ENCODE data around the gene ARGLU1.

The ARGLU1 gene

DNA sequence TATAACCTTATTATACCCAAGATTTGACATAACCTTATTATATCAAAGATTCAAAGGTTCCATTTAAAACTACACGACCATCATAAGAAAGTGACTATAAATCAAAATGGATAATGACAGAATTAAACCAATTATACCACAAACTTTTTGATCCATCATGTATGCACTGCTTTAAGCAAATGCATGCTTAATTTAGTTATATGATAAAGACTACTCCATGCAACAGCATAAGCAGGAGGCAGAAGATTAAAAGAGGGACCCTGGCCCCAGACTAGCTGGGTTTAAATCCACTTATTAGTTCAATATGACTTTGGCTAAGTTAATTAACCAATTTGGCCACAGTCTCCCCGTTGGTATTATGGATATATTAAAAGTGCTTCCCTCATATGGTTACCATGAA, 43.8 kb downstream of the ARGLU1 start:
- no peaks in the 10 kb centered on the region for H3K79me1 ChIP-seq (ENCODE audit: low read length)
- no peak overlapping the region for H2BK120ac ChIP-seq (ENCODE audit: low read depth, low read length)
- H3K18ac ChIP-seq (ENCODE audit: low read length): no peak overlapping the region
- no peak overlapping the region for H4K8ac ChIP-seq (ENCODE audit: low read depth, low read length)
- peaks cover 8% of the 10 kb centered on the region for H3K4me1 ChIP-seq (ENCODE audit: control insufficient read depth, low read depth, low read length)
- no peak overlapping the region for H4K5ac ChIP-seq (ENCODE audit: low read length)
- H3K56ac ChIP-seq (ENCODE audit: low read length): no peak overlapping the region
- 100% methylated on average over 1 of the region's 2 CpGs for whole genome bisulfite sequencing (ENCODE audit: extremely low coverage, insufficient coverage, low lambda C conversion rate)
- no peak overlapping the region for H3K27ac ChIP-seq (ENCODE audit: low read depth, low read length)
- H3K4me3 ChIP-seq (ENCODE audit: low read length): no peak overlapping the region
- H3K9ac ChIP-seq (ENCODE audit: low read length): no peak overlapping the region
- H3K4me2 ChIP-seq (ENCODE audit: low read length): no peak overlapping the region
- H3K36me3 ChIP-seq (ENCODE audit: control insufficient read depth, insufficient read depth, low read length): no peaks in the 10 kb centered on the region
- H3K4ac ChIP-seq (ENCODE audit: low read depth, low read length): no peak overlapping the region
- no peak overlapping the region for H2BK5ac ChIP-seq (ENCODE audit: low read length)
- no peak overlapping the region for H2BK15ac ChIP-seq (replicated peaks; ENCODE audit: low read depth)
- DNase-seq: no peak
- H3K79me2 ChIP-seq (ENCODE audit: control insufficient read depth, insufficient read depth, low read length): peaks cover 58% of the 10 kb centered on the region
- no peak overlapping the region for H2AK5ac ChIP-seq (ENCODE audit: low read length)
- no peaks in the 10 kb centered on the region for H3K27me3 ChIP-seq (ENCODE audit: insufficient read depth, low read length, poor library complexity)
- no peak overlapping the region for H3K23ac ChIP-seq (ENCODE audit: low read length)

DNA sequence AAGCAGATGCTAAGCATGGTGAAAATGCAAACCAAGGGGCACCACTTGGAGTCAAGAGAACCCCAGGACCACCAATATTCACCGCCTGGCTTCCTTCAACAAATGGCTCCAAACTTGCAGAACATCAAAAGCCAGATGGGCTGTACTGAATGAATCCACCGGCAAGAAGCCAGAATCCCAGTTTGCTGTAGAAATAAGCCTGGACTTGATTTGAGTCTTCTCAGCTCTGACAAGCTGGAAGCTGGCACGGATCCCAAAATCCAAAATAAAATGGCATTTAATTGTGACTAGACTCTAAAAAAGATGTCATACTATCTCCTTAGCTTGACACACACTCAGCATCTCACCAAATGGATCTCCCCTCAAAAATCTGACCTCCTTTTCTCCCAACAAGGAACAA, 44.4 kb downstream of the ARGLU1 start:
- Histone ChIP-seq H3K79me2 (ENCODE audit: control insufficient read depth, insufficient read depth, low read length) (peaks cover 59% of the 10 kb centered on the region), H3K79me1 (ENCODE audit: low read length) (no peaks in the 10 kb centered on the region), H3K23ac (ENCODE audit: low read length) (no peak overlapping the region), H3K9ac (ENCODE audit: low read length) (no peak overlapping the region), H2BK120ac (ENCODE audit: low read depth, low read length) (no peak overlapping the region), H3K18ac (ENCODE audit: low read length) (no peak overlapping the region), H3K4me2 (ENCODE audit: low read length) (no peak overlapping the region), H2BK15ac (replicated peaks; ENCODE audit: low read depth) (no peak overlapping the region), H3K4ac (ENCODE audit: low read depth, low read length) (no peak overlapping the region), H3K27me3 (ENCODE audit: insufficient read depth, low read length, poor library complexity) (no peaks in the 10 kb centered on the region), H3K27ac (ENCODE audit: low read depth, low read length) (no peak overlapping the region), H3K36me3 (ENCODE audit: control insufficient read depth, insufficient read depth, low read length) (no peaks in the 10 kb centered on the region), H2AK5ac (ENCODE audit: low read length) (no peak overlapping the region), H4K8ac (ENCODE audit: low read depth, low read length) (no peak overlapping the region), H4K5ac (ENCODE audit: low read length) (no peak overlapping the region), H3K56ac (ENCODE audit: low read length) (no peak overlapping the region), H2BK5ac (ENCODE audit: low read length) (no peak overlapping the region), H3K4me3 (ENCODE audit: low read length) (no peak overlapping the region), H3K4me1 (ENCODE audit: control insufficient read depth, low read depth, low read length) (peaks cover 6% of the 10 kb centered on the region)
- WGBS (ENCODE audit: extremely low coverage, insufficient coverage, low lambda C conversion rate): no CpG with 5 or more reads among the region's 3 CpGs
- no peak for DNase-seq

DNA sequence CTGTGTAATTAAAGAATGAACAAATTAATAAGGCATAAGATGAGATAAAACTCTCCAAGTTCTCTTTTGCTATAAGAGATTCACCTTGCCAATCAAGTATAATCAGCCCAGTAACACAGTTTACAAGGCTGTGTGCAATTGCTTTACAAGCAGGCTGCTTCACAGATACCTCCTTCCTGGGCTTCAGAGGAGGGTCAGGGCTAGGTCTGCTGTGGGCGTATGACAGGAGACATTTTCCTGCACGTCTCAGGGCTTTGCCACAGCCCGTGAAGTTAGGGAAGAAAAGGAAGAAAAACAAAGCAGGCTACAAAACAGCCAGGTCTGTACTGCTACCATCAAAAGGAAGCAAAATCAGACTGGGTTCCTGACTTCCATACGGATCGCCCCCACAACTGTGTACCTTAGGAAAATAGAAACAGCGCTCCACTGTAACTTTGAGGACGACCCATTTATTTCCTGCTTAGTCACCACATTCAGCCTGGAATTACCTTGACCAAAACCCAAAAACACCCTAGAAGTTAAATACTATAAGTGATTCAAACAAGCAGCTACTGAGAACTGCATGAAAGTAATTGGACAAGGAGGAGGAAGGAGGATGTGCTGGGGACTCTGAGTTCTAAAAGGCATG, 44.9 kb downstream of the ARGLU1 start:
- Histone ChIP-seq H3K27me3 (ENCODE audit: insufficient read depth, low read length, poor library complexity) (no peaks in the 10 kb centered on the region), H3K4me3 (ENCODE audit: low read length) (no peak overlapping the region), H3K79me2 (ENCODE audit: control insufficient read depth, insufficient read depth, low read length) (peaks cover 56% of the 10 kb centered on the region), H3K4me1 (ENCODE audit: control insufficient read depth, low read depth, low read length) (peaks cover 5% of the 10 kb centered on the region), H3K56ac (ENCODE audit: low read length) (no peak overlapping the region), H2AK5ac (ENCODE audit: low read length) (no peak overlapping the region), H3K36me3 (ENCODE audit: control insufficient read depth, insufficient read depth, low read length) (no peaks in the 10 kb centered on the region), H2BK5ac (ENCODE audit: low read length) (no peak overlapping the region), H3K27ac (ENCODE audit: low read depth, low read length) (no peak overlapping the region), H3K4ac (ENCODE audit: low read depth, low read length) (no peak overlapping the region), H4K5ac (ENCODE audit: low read length) (no peak overlapping the region), H2BK120ac (ENCODE audit: low read depth, low read length) (no peak overlapping the region), H2BK15ac (replicated peaks; ENCODE audit: low read depth) (no peak overlapping the region), H4K8ac (ENCODE audit: low read depth, low read length) (no peak overlapping the region), H3K9ac (ENCODE audit: low read length) (no peak overlapping the region), H3K23ac (ENCODE audit: low read length) (no peak overlapping the region), H3K18ac (ENCODE audit: low read length) (no peak overlapping the region), H3K4me2 (ENCODE audit: low read length) (no peak overlapping the region), H3K79me1 (ENCODE audit: low read length) (no peaks in the 10 kb centered on the region)
- DNase-seq: no peak
- WGBS (ENCODE audit: extremely low coverage, insufficient coverage, low lambda C conversion rate): no CpG with 5 or more reads among the region's 7 CpGs

DNA sequence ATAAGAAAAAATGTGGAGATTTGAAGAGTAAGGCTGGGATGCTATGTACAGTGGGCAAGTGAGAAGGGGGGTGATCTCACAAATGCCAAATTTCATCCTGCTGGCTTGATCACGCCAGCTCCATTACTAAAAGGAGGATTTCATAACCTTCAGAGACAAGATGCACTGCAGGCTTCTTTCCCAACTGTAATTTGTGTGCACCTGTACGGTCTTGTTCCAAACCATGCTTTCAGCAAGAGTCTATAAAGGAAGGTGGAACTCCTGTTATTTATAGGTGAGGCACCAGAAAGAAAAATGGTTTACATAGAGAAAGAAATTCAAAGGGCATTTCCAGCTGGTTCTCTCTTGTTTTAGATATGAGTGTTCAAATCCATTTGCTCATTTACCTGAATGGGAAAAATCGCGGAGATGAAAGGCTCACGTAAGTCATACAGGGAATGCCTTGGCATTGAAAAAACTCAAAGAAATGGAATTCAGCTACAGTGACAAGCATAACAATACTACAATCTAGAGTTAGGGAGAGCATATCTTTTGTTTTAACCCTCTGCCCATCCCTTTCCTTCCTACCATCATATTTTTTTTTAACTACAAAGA, 45.7 kb downstream of the ARGLU1 start:
- no CpG with 5 or more reads among the region's 5 CpGs for WGBS (ENCODE audit: extremely low coverage, insufficient coverage, low lambda C conversion rate)
- H3K9ac ChIP-seq (ENCODE audit: low read length): no peak overlapping the region
- H2BK120ac ChIP-seq (ENCODE audit: low read depth, low read length): no peak overlapping the region
- H3K27ac ChIP-seq (ENCODE audit: low read depth, low read length): no peak overlapping the region
- peaks cover 53% of the 10 kb centered on the region for H3K79me2 ChIP-seq (ENCODE audit: control insufficient read depth, insufficient read depth, low read length)
- no peak for DNase-seq
- peaks cover 2% of the 10 kb centered on the region for H3K79me1 ChIP-seq (ENCODE audit: low read length)
- H3K56ac ChIP-seq (ENCODE audit: low read length): no peak overlapping the region
- H3K18ac ChIP-seq (ENCODE audit: low read length): no peak overlapping the region
- H4K8ac ChIP-seq (ENCODE audit: low read depth, low read length): no peak overlapping the region
- no peak overlapping the region for H2BK5ac ChIP-seq (ENCODE audit: low read length)
- no peaks in the 10 kb centered on the region for H3K36me3 ChIP-seq (ENCODE audit: control insufficient read depth, insufficient read depth, low read length)
- H4K5ac ChIP-seq (ENCODE audit: low read length): no peak overlapping the region
- H2AK5ac ChIP-seq (ENCODE audit: low read length): no peak overlapping the region
- H2BK15ac ChIP-seq (replicated peaks; ENCODE audit: low read depth): no peak overlapping the region
- H3K4me3 ChIP-seq (ENCODE audit: low read length): no peak overlapping the region
- H3K4me1 ChIP-seq (ENCODE audit: control insufficient read depth, low read depth, low read length): peaks cover 5% of the 10 kb centered on the region
- H3K27me3 ChIP-seq (ENCODE audit: insufficient read depth, low read length, poor library complexity): no peaks in the 10 kb centered on the region
- H3K4me2 ChIP-seq (ENCODE audit: low read length): no peak overlapping the region
- no peak overlapping the region for H3K4ac ChIP-seq (ENCODE audit: low read depth, low read length)
- no peak overlapping the region for H3K23ac ChIP-seq (ENCODE audit: low read length)

DNA sequence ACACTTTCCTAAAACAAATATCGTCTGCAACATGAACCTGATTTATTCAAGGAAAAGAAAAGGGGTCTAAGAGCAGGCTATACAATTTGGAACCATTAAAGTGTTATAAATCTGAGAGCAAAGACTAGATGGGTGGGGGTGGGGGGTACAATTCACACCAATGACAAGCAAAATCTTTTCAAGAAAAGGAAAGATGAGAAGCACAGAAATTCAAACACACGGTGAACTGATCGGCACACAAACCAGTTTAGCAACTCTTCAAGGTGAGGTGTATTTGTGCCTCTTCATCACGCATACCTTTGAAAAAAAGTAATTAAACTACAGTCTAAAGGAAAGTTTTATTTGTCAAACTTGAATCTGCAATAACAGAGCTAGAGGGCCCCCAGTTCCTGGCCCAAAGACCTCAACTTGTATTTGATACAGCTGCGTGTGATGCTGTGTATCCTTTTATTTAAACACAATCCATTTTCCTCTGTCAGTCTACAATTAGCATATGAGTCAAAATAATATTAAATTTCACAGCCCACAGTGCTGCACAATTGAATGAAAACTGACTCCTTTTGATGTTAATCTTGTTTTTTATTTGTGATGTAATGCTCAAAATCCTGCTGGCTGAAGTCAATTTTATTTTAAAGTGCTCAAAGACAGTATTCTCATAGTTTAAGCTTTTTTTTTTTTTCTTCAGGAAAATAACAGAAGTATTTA, 46.7 kb downstream of the ARGLU1 start:
- Histone ChIP-seq H3K27ac (ENCODE audit: low read depth, low read length) (no peak overlapping the region), H3K18ac (ENCODE audit: low read length) (no peak overlapping the region), H3K56ac (ENCODE audit: low read length) (no peak overlapping the region), H3K79me1 (ENCODE audit: low read length) (peaks cover 3% of the 10 kb centered on the region), H2BK120ac (ENCODE audit: low read depth, low read length) (no peak overlapping the region), H3K4ac (ENCODE audit: low read depth, low read length) (no peak overlapping the region), H3K79me2 (ENCODE audit: control insufficient read depth, insufficient read depth, low read length) (peaks cover 53% of the 10 kb centered on the region), H3K23ac (ENCODE audit: low read length) (no peak overlapping the region), H4K5ac (ENCODE audit: low read length) (no peak overlapping the region), H2AK5ac (ENCODE audit: low read length) (no peak overlapping the region), H3K4me1 (ENCODE audit: control insufficient read depth, low read depth, low read length) (peaks cover 1% of the 10 kb centered on the region), H3K9ac (ENCODE audit: low read length) (no peak overlapping the region), H2BK5ac (ENCODE audit: low read length) (no peak overlapping the region), H3K27me3 (ENCODE audit: insufficient read depth, low read length, poor library complexity) (no peaks in the 10 kb centered on the region), H2BK15ac (replicated peaks; ENCODE audit: low read depth) (no peak overlapping the region), H3K4me2 (ENCODE audit: low read length) (no peak overlapping the region), H3K4me3 (ENCODE audit: low read length) (no peak overlapping the region), H3K36me3 (ENCODE audit: control insufficient read depth, insufficient read depth, low read length) (no peaks in the 10 kb centered on the region), H4K8ac (ENCODE audit: low read depth, low read length) (no peak overlapping the region)
- no CpG with 5 or more reads among the region's 5 CpGs for whole genome bisulfite sequencing (ENCODE audit: extremely low coverage, insufficient coverage, low lambda C conversion rate)
- DNase-seq: no peak

Data from mesendoderm (in vitro differentiated cells).